Measurements from ENCODE around the gene DSE.

The DSE gene

GRCh38 chr6:116412270-116412669, 41.5 kb downstream of the DSE start:
- no peak for DNase-seq (ENCODE audit: low read depth)

- no peak for DNase-seq (ENCODE audit: low read depth)
These were observed 42.6 kb downstream of the DSE start for GRCh38 chr6:116413357-116413756.

- no peak for DNase-seq (ENCODE audit: low read depth)
These were observed 46.9 kb downstream of the DSE start for GRCh38 chr6:116417661-116418060.

- DNase-seq (ENCODE audit: low read depth): no peak
These were observed 48.5 kb downstream of the DSE start for GRCh38 chr6:116419069-116419786.

- DNase-seq (ENCODE audit: low read depth): no peak
These were observed 49.6 kb downstream of the DSE start for GRCh38 chr6:116420341-116420740.

- DNase-seq (ENCODE audit: low read depth): no peak
These were observed 51.5 kb downstream of the DSE start for GRCh38 chr6:116422238-116422637.

GRCh38 chr6:116424001-116424400, 53.3 kb downstream of the DSE start:
- no peak for DNase-seq (ENCODE audit: low read depth)

GRCh38 chr6:116426551-116426950, 55.8 kb downstream of the DSE start:
- DNase-seq (ENCODE audit: low read depth): no peak

- DNase-seq (ENCODE audit: low read depth): no peak
These were observed 58.4 kb downstream of the DSE start for GRCh38 chr6:116429111-116429510.

- DNase-seq (ENCODE audit: low read depth): no peak
These were observed 60.1 kb downstream of the DSE start for GRCh38 chr6:116430860-116431259.

- no peak for DNase-seq (ENCODE audit: low read depth)
These were observed 61.3 kb downstream of the DSE start for GRCh38 chr6:116431964-116432595.

GRCh38 chr6:116433206-116433712, 62.5 kb downstream of the DSE start:
- DNase-seq (ENCODE audit: low read depth): no peak

GRCh38 chr6:116434056-116434725, 63.4 kb downstream of the DSE start:
- DNase-seq (ENCODE audit: low read depth): no peak

- DNase-seq (ENCODE audit: low read depth): no peak
These were observed 65.8 kb downstream of the DSE start for GRCh38 chr6:116436586-116436985.

- no peak for DNase-seq (ENCODE audit: low read depth)
These were observed 66.9 kb downstream of the DSE start for GRCh38 chr6:116437656-116438055.

- DNase-seq (ENCODE audit: low read depth): no peak
These were observed 68.1 kb downstream of the DSE start for GRCh38 chr6:116438590-116439448.

- DNase-seq (ENCODE audit: low read depth): peak; percentile 26
These were observed 68.8 kb downstream of the DSE start for GRCh38 chr6:116439522-116440051.

GRCh38 chr6:116443105-116443504, 72.4 kb downstream of the DSE start:
- no peak for DNase-seq (ENCODE audit: low read depth)

- peak; percentile 36 for DNase-seq (ENCODE audit: low read depth)
These were observed 73.3 kb downstream of the DSE start for GRCh38 chr6:116444092-116444491.

GRCh38 chr6:116444575-116444974, 73.8 kb downstream of the DSE start:
- no peak for DNase-seq (ENCODE audit: low read depth)

GRCh38 chr6:116445102-116445501, 74.4 kb downstream of the DSE start:
- DNase-seq (ENCODE audit: low read depth): no peak

- DNase-seq (ENCODE audit: low read depth): no peak
These were observed 75.7 kb downstream of the DSE start for GRCh38 chr6:116446399-116446798.

All from fibroblast of the conjunctiva (primary cell).